Fibroblast of the aortic adventitia (primary cell): ENCODE results near the gene PSMB11. TPM values are rescaled to one million over a fixed set of nuclear protein-coding genes. Genes with fewer than 3 reads are reported as not detected.

Experiments used
- DNase-seq: peaks from one replicate; pipeline ENCODE4 v3.0.0-alpha.2; 2010; ENCODE audit warnings: low read depth
- H3K4me3 ChIP-seq: 2 replicates; pipeline ENCODE4 v1.5.1; 2011; ENCODE audit warnings: low read depth, mild to moderate bottlenecking, control low read depth, low read length, moderate library complexity
- CTCF ChIP-seq: IDR thresholded peaks from 2 replicates; pipeline ENCODE4 v1.5.1; 2011; ENCODE audit warnings: mild to moderate bottlenecking, low read length, control low read depth, inconsistent platforms; ENCODE audit not compliant: insufficient read depth
- total RNA-seq: library from RNA; depleted of rRNA; stranded (reverse); fragments of >200 nt; gene quantifications from 2 replicates; pipeline ENCODE4 v1.2.3, GENCODE V29; 2012; ENCODE audit warnings: low replicate concordance

The PSMB11 gene
- total RNA-seq, 1 donor: not detected

- TF ChIP-seq CTCF: no peak
- H3K4me3 ChIP-seq: no peak overlapping the region
- no peak for DNase-seq
Observed at GRCh38 chr14:23023022-23023794, 18.8 kb upstream of the PSMB11 start.

- no peak for DNase-seq
- no peak overlapping the region for H3K4me3 ChIP-seq
- no peak for TF ChIP-seq CTCF
Observed at GRCh38 chr14:23023795-23024152, 18.2 kb upstream of the PSMB11 start.

GRCh38 chr14:23024612-23025075, 17.4 kb upstream of the PSMB11 start:
- no peak for TF ChIP-seq CTCF
- no peak overlapping the region for H3K4me3 ChIP-seq
- DNase-seq: no peak

GRCh38 chr14:23025151-23025814, 16.7 kb upstream of the PSMB11 start:
- DNase-seq: no peak
- H3K4me3 ChIP-seq: no peak overlapping the region
- no peak for TF ChIP-seq CTCF

- DNase-seq: no peak
- H3K4me3 ChIP-seq: no peak overlapping the region
- TF ChIP-seq CTCF: no peak
Observed at GRCh38 chr14:23028799-23029198, 13.2 kb upstream of the PSMB11 start.

- TF ChIP-seq CTCF: no peak
- no peak for DNase-seq
- no peak overlapping the region for H3K4me3 ChIP-seq
Observed at GRCh38 chr14:23030936-23031335, 11.1 kb upstream of the PSMB11 start.
